ENCODE results near the gene AIG1.
"Not testable (repeated sequence)": the region's sequence is repeated elsewhere in the genome, so short reads cannot be mapped to it uniquely, and the experiment has no call there.

The AIG1 gene

GRCh38 chr6:143233554-143234285 is 173.0 kb downstream of the AIG1 start:
- DNase-seq (ENCODE audit: low spot score) = no peak

- no peak for DNase-seq (ENCODE audit: low spot score)
These were observed 174.0 kb downstream of the AIG1 start for GRCh38 chr6:143234734-143235133.

- DNase-seq (ENCODE audit: low spot score) = no peak
These were observed 175.6 kb downstream of the AIG1 start for GRCh38 chr6:143236151-143236798.

- no peak for DNase-seq (ENCODE audit: low spot score)
These were observed 177.6 kb downstream of the AIG1 start for GRCh38 chr6:143238306-143238705.

- DNase-seq (ENCODE audit: low spot score) = no peak
These were observed 180.4 kb downstream of the AIG1 start for GRCh38 chr6:143241111-143241510.

- DNase-seq (ENCODE audit: low spot score) = no peak
These were observed 181.2 kb downstream of the AIG1 start for GRCh38 chr6:143241911-143242310.

- DNase-seq (ENCODE audit: low spot score) = no peak
These were observed 183.1 kb downstream of the AIG1 start for GRCh38 chr6:143243786-143244185.

GRCh38 chr6:143245656-143246055 is 185.0 kb downstream of the AIG1 start:
- DNase-seq (ENCODE audit: low spot score) = no peak

- DNase-seq (ENCODE audit: low spot score) = not testable (repeated sequence)
These were observed 185.6 kb downstream of the AIG1 start for GRCh38 chr6:143246166-143246775.

GRCh38 chr6:143247586-143247985 is 186.9 kb downstream of the AIG1 start:
- DNase-seq (ENCODE audit: low spot score) = no peak

- no peak for DNase-seq (ENCODE audit: low spot score)
These were observed 187.7 kb downstream of the AIG1 start for GRCh38 chr6:143248359-143248758.

GRCh38 chr6:143251288-143251687 is 190.6 kb downstream of the AIG1 start:
- no peak for DNase-seq (ENCODE audit: low spot score)

GRCh38 chr6:143252961-143253360 is 192.3 kb downstream of the AIG1 start:
- no peak for DNase-seq (ENCODE audit: low spot score)

- no peak for DNase-seq (ENCODE audit: low spot score)
These were observed 192.9 kb downstream of the AIG1 start for GRCh38 chr6:143253586-143253985.

GRCh38 chr6:143258945-143259344 is 198.3 kb downstream of the AIG1 start:
- DNase-seq (ENCODE audit: low spot score) = no peak

GRCh38 chr6:143260857-143261256 is 200.2 kb downstream of the AIG1 start:
- no peak for DNase-seq (ENCODE audit: low spot score)

GRCh38 chr6:143261899-143262436 is 201.3 kb downstream of the AIG1 start:
- no peak for DNase-seq (ENCODE audit: low spot score)

- DNase-seq (ENCODE audit: low spot score) = no peak
These were observed 202.2 kb downstream of the AIG1 start for GRCh38 chr6:143262859-143263258.

GRCh38 chr6:143264379-143264778 is 203.7 kb downstream of the AIG1 start:
- DNase-seq (ENCODE audit: low spot score) = no peak

GRCh38 chr6:143264986-143265764 is 204.5 kb downstream of the AIG1 start:
- DNase-seq (ENCODE audit: low spot score) = no peak

GRCh38 chr6:143267760-143268159 is 207.1 kb downstream of the AIG1 start:
- DNase-seq (ENCODE audit: low spot score) = no peak

- DNase-seq (ENCODE audit: low spot score) = no peak
These were observed 207.8 kb downstream of the AIG1 start for GRCh38 chr6:143268439-143268838.
